ENCODE data around the gene CSNK1E. TPM values are rescaled to one million over a fixed set of nuclear protein-coding genes. Genes with fewer than 3 reads are reported as not detected.
"Not testable (repeated sequence)": the region's sequence is repeated elsewhere in the genome, so short reads cannot be mapped to it uniquely, and the experiment has no call there.

CSNK1E gene
- total RNA-seq, 8 experiments from 2014 or later = 46.6 to 179 (median 136) TPM

- H3K4me1 ChIP-seq (replicated peaks in 1 of 2) = no peaks in the 10 kb centered on the region
- WGBS, 10 experiments = 26 to 100% (median 92%) methylated on average over 1 to 11 of the region's 14 CpGs; no CpG with 5 or more reads in 1 of the 10 experiments
- no peak overlapping the region for H3K4me3 ChIP-seq
- in situ Hi-C loops (cut with MboI; ENCODE audit: low pct_unique_long_range_greater_than_20kb in 2 of 9, low sequenced_read_pairs in 9 of 9, unreplicated experiment in 9 of 9) = no loop called here
- peak in 2 of 8 experiments; percentile 73 to 78 for ATAC-seq (replicated peaks in 6 of 8)
- no peak overlapping the region for H3K27ac ChIP-seq
These were observed 30.9 kb upstream of the CSNK1E start for GRCh38 chr22:38347944-38348750.

GRCh38 chr22:38347181-38347943 is 30.1 kb upstream of the CSNK1E start:
- WGBS, 10 experiments = 33 to 100% (median 77%) methylated on average over 1 to 12 of the region's 15 CpGs; no CpG with 5 or more reads in 4 of the 10 experiments
- ATAC-seq (replicated peaks in 6 of 8) = peak in 2 of 8 experiments; percentile 17 to 28
- no peak overlapping the region for H3K4me3 ChIP-seq
- no peak overlapping the region for H3K27ac ChIP-seq
- no peaks in the 10 kb centered on the region for H3K4me1 ChIP-seq (replicated peaks in 1 of 2)
- in situ Hi-C loops (cut with MboI; ENCODE audit: low pct_unique_long_range_greater_than_20kb in 2 of 9, low sequenced_read_pairs in 9 of 9, unreplicated experiment in 9 of 9) = no loop called here

GRCh38 chr22:38346506-38346905 is 29.3 kb upstream of the CSNK1E start:
- ATAC-seq (replicated peaks in 6 of 8) = no peak
- Histone ChIP-seq H3K4me3 (no peak overlapping the region), H3K27ac (no peak overlapping the region), H3K4me1 (replicated peaks in 1 of 2) (no peaks in the 10 kb centered on the region)
- in situ Hi-C loops (cut with MboI; ENCODE audit: low pct_unique_long_range_greater_than_20kb in 2 of 9, low sequenced_read_pairs in 9 of 9, unreplicated experiment in 9 of 9) = no loop called here
- WGBS, 10 experiments = 60 to 96% (median 93%) methylated on average over 2 to 9 of the region's 14 CpGs; no CpG with 5 or more reads in 5 of the 10 experiments

GRCh38 chr22:38345782-38346181 is 28.5 kb upstream of the CSNK1E start:
- in situ Hi-C loops (cut with MboI; ENCODE audit: low pct_unique_long_range_greater_than_20kb in 2 of 9, low sequenced_read_pairs in 9 of 9, unreplicated experiment in 9 of 9) = no loop called here
- H3K4me1 ChIP-seq (replicated peaks in 1 of 2) = no peaks in the 10 kb centered on the region

GRCh38 chr22:38339893-38340292 is 22.7 kb upstream of the CSNK1E start:
- H3K4me3 ChIP-seq; in situ Hi-C loops (cut with MboI; ENCODE audit: low pct_unique_long_range_greater_than_20kb in 2 of 9, low sequenced_read_pairs in 9 of 9, unreplicated experiment in 9 of 9): not testable (repeated sequence)
- 72 to 100% (median 92%) methylated on average over 2 to 6 of the region's 6 CpGs; no CpG with 5 or more reads in 4 of the 10 experiments for WGBS, 10 experiments

More at GRCh38 chr22:38345782-38346181, 28.5 kb upstream of the CSNK1E start:
- Histone ChIP-seq H3K27ac (no peak overlapping the region), H3K4me3 (no peak overlapping the region)
- no peak for ATAC-seq (replicated peaks in 6 of 8)
- 67 to 100% (median 100%) methylated on average over 1 to 6 of the region's 6 CpGs; no CpG with 5 or more reads in 2 of the 10 experiments for WGBS, 10 experiments

GRCh38 chr22:38338772-38339379 is 21.6 kb upstream of the CSNK1E start:
- 67 to 100% (median 89%) methylated on average over 1 to 4 of the region's 4 CpGs; no CpG with 5 or more reads in 1 of the 10 experiments for WGBS, 10 experiments
- in situ Hi-C loops (cut with MboI; ENCODE audit: low pct_unique_long_range_greater_than_20kb in 2 of 9, low sequenced_read_pairs in 9 of 9, unreplicated experiment in 9 of 9) = no loop called here
- Histone ChIP-seq H3K27ac (no peak overlapping the region), H3K4me3 (no peak overlapping the region), H3K4me1 (replicated peaks in 1 of 2) (peaks cover 1 to 9% of the 10 kb centered on the region in 2 donors)
- ATAC-seq (replicated peaks in 6 of 8) = no peak

More at GRCh38 chr22:38339893-38340292, 22.7 kb upstream of the CSNK1E start:
- H3K27ac ChIP-seq; H3K4me1 ChIP-seq (replicated peaks in 1 of 2); ATAC-seq (replicated peaks in 6 of 8): not testable (repeated sequence)

- in situ Hi-C loops (cut with MboI; ENCODE audit: low pct_unique_long_range_greater_than_20kb in 2 of 9, low sequenced_read_pairs in 9 of 9, unreplicated experiment in 9 of 9) = no loop called here
- ATAC-seq (replicated peaks in 6 of 8) = no peak
- H3K27ac ChIP-seq = no peak overlapping the region
- 40 to 93% (median 80%) methylated on average over 1 to 7 of the region's 9 CpGs; no CpG with 5 or more reads in 3 of the 10 experiments for WGBS, 10 experiments
- H3K4me1 ChIP-seq (replicated peaks in 1 of 2) = peaks cover 5 to 12% of the 10 kb centered on the region in 2 donors
- no peak overlapping the region for H3K4me3 ChIP-seq
These were observed 19.5 kb upstream of the CSNK1E start for GRCh38 chr22:38336699-38337098.

- 0 to 100% (median 94%) methylated on average over 1 to 3 of the region's 3 CpGs; no CpG with 5 or more reads in 1 of the 10 experiments for WGBS, 10 experiments
- no peak overlapping the region for H3K4me3 ChIP-seq
- H3K4me1 ChIP-seq (replicated peaks in 1 of 2) = peaks cover 5 to 12% of the 10 kb centered on the region in 2 donors
- peak in 1 of 8 experiments; percentile 12 for ATAC-seq (replicated peaks in 6 of 8)
- H3K27ac ChIP-seq = no peak overlapping the region
- in situ Hi-C loops (cut with MboI; ENCODE audit: low pct_unique_long_range_greater_than_20kb in 2 of 9, low sequenced_read_pairs in 9 of 9, unreplicated experiment in 9 of 9) = no loop called here
These were observed 17.8 kb upstream of the CSNK1E start for GRCh38 chr22:38335077-38335476.

GRCh38 chr22:38327805-38328204 is 10.6 kb upstream of the CSNK1E start:
- ATAC-seq (replicated peaks in 6 of 8) = peak in 2 of 8 experiments; percentile 18 to 20
- Histone ChIP-seq H3K4me1 (replicated peaks in 1 of 2) (no peaks in the 10 kb centered on the region), H3K4me3 (no peak overlapping the region), H3K27ac (no peak overlapping the region)
- 52 to 99% (median 93%) methylated on average over 3 to 13 of the region's 16 CpGs; no CpG with 5 or more reads in 3 of the 10 experiments for WGBS, 10 experiments
- in situ Hi-C loops (cut with MboI; ENCODE audit: low pct_unique_long_range_greater_than_20kb in 2 of 9, low sequenced_read_pairs in 9 of 9, unreplicated experiment in 9 of 9) = no loop called here

- 67 to 77% (median 71%) methylated on average over 1 to 6 of the region's 7 CpGs; no CpG with 5 or more reads in 7 of the 10 experiments for WGBS, 10 experiments
- ATAC-seq (replicated peaks in 6 of 8) = no peak
- Histone ChIP-seq H3K4me3 (no peak overlapping the region), H3K4me1 (replicated peaks in 1 of 2) (no peaks in the 10 kb centered on the region), H3K27ac (no peak overlapping the region)
- in situ Hi-C loops (cut with MboI; ENCODE audit: low pct_unique_long_range_greater_than_20kb in 2 of 9, low sequenced_read_pairs in 9 of 9, unreplicated experiment in 9 of 9) = no loop called here
These were observed 10.2 kb upstream of the CSNK1E start for GRCh38 chr22:38327396-38327795.

- WGBS, 10 experiments = 38 to 80% (median 45%) methylated on average over 2 to 3 of the region's 6 CpGs; no CpG with 5 or more reads in 5 of the 10 experiments
- no peaks in the 10 kb centered on the region for H3K4me1 ChIP-seq (replicated peaks in 1 of 2)
- in situ Hi-C loops (cut with MboI; ENCODE audit: low pct_unique_long_range_greater_than_20kb in 2 of 9, low sequenced_read_pairs in 9 of 9, unreplicated experiment in 9 of 9) = no loop called here
- H3K27ac ChIP-seq = no peak overlapping the region
- H3K4me3 ChIP-seq = no peak overlapping the region
- ATAC-seq (replicated peaks in 6 of 8) = peak in 2 of 8 experiments; percentile 9
These were observed 8.4 kb upstream of the CSNK1E start for GRCh38 chr22:38325587-38325986.

- WGBS, 10 experiments = 82 to 96% (median 88%) methylated on average over 4 to 7 of the region's 11 CpGs; no CpG with 5 or more reads in 4 of the 10 experiments
- ATAC-seq (replicated peaks in 6 of 8) = no peak
- Histone ChIP-seq H3K4me1 (replicated peaks in 1 of 2) (peaks cover 10 to 13% of the 10 kb centered on the region in 2 donors), H3K27ac (no peak overlapping the region), H3K4me3 (no peak overlapping the region)
- in situ Hi-C loops (cut with MboI; ENCODE audit: low pct_unique_long_range_greater_than_20kb in 2 of 9, low sequenced_read_pairs in 9 of 9, unreplicated experiment in 9 of 9) = no loop called here
These were observed 3.6 kb upstream of the CSNK1E start for GRCh38 chr22:38320605-38321402.
